Measurements from ENCODE around the gene PPFIBP2.

PPFIBP2 gene

GRCh38 chr11:7622721-7623120, 108.9 kb downstream of the PPFIBP2 start:
- no peak for DNase-seq (ENCODE audit: low read depth in 1 of 2, low spot score in 1 of 2)

GRCh38 chr11:7628660-7629059, 114.9 kb downstream of the PPFIBP2 start:
- DNase-seq (ENCODE audit: low read depth in 1 of 2, low spot score in 1 of 2): no peak

DNA sequence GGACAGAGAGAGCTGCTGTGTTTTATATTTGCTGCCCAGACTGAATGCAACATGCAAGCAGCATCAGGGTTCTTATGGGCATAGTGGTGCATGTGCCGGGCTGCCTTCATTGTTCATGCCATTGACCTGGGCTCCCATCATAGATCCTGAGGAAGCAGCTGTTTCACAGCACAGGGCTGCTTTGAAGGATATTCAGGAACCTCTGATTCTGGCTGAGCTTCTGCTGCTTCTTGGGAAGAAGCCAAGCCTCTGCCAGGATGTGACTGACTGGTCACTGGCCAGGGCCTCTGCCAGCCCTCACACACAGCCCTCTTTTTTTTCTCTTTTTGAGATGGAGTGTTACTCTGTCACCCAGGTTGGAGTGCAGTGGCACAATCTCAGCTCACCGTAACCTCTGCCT, 116.2 kb downstream of the PPFIBP2 start:
- no peak for DNase-seq (ENCODE audit: low read depth in 1 of 2, low spot score in 1 of 2)

DNA sequence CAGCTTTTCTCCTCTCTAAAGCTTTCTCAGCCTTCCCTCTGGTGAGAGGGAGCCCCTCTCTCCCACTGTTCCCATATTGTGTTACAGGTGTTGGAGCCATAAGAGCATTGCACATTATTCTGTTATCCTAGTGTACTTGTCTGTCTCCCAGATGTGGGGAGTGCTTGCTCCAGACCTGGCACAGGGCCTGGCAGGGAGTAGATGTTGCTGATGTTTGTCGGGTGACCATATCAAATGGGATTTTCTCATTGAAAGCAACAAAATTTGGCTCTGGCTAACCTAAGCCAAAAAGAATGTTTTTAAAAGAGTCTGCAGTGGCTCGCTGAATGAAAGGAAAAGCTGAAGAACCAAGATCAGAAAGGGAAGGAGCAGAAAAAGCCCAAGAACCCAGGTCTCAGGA, 118.4 kb downstream of the PPFIBP2 start:
- no peak for DNase-seq (ENCODE audit: low read depth in 1 of 2, low spot score in 1 of 2)

DNA sequence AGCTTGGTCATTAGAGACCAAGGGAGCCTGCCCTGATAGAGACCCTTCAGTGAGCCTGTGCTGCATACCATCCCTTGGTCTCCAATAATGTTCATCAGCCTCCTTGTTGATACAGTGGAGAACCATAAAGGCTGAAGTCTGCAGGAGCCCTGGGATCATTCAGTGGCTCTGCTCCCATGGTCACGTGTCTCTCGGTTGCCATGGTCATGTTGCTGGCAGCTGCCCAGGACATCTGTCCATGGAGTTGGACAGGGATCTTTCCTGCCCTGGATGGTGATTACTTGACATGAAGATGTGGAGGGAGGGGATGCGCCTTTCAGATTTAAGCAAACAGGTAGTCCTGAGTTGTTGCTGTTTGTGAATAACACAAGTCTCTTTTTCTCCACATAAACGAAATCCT, 121.3 kb downstream of the PPFIBP2 start:
- no peak for DNase-seq (ENCODE audit: low read depth in 1 of 2, low spot score in 1 of 2)

GRCh38 chr11:7635708-7636107, 121.9 kb downstream of the PPFIBP2 start:
- DNase-seq (ENCODE audit: low read depth in 1 of 2, low spot score in 1 of 2): no peak

DNA sequence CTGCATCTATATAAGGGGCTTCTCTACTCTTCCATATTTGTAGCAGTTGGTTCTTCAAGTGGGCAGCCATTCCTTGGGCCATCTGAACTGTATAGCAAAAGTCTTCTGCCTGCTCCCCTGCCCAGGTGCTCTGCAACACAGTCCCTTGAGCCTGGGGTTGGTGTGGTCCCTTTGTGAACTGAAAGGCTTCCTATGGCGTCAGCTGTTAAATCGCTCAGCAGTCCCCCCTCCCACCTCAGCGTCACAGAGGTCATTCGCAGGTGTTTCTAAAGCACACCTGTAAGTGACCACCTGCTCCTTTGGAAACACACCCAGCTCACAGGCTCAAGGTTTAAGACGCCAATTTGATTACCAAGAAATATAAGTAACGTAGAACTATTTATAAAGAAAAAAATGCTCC, 122.6 kb downstream of the PPFIBP2 start:
- DNase-seq (ENCODE audit: low read depth in 1 of 2, low spot score in 1 of 2): no peak

DNA sequence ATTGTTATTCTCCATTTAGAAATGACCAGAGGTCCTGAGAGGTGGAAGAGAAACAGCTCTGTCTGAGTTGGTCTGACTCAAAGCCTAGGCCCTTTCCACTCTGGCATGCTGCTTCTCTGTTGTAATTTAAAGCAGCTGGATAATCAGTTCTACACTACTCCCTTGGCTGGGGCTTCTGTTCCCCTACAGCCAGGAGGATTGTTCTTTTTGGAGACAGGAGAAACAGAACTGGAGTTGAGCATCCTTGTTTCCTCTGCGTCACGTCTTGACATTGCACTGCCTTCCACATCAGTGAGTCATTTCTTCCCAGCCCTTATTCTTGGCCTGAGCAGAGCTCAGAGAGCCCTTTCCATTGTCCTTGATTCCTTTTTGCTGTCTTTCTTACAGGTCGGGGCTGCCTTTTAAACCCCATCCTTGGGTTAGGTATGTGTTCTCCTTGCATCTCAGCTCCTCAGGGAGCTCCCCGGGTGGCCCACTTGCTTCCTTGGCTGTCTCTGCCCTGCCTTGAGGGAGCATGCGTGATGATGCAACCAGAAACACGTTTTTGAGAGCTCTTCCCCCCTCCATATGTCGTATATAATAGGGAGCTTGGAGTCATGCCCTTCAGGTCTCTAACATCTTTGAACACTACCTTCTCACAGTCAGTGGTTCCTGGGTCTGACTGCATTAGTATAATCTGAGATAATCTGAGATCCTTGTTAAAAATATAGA, 123.8 kb downstream of the PPFIBP2 start:
- no peak for DNase-seq (ENCODE audit: low read depth in 1 of 2, low spot score in 1 of 2)

GRCh38 chr11:7638710-7639642, 125.2 kb downstream of the PPFIBP2 start:
- no peak for DNase-seq (ENCODE audit: low read depth in 1 of 2, low spot score in 1 of 2)

DNA sequence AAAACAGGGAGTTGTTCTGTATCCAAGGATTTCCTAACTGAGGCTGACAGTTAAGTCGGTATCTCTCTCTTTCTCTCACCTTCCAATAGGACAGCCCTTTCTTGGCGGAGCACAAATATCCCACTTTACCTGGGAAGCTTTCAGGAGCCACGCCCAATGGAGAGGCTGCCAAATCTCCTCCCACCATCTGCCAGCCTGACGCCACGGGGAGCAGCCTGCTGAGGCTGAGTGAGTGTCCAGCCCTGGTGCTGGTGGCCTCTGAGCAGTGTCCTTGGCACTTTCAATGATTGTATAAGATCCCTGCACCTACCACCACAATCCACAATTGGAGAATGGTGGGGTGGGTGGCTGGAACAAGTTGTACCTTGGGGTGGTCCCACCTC, 125.8 kb downstream of the PPFIBP2 start:
- DNase-seq (ENCODE audit: low read depth in 1 of 2, low spot score in 1 of 2): no peak

GRCh38 chr11:7640816-7641215, 127.0 kb downstream of the PPFIBP2 start:
- DNase-seq (ENCODE audit: low read depth in 1 of 2, low spot score in 1 of 2): no peak

- DNase-seq (ENCODE audit: low read depth in 1 of 2, low spot score in 1 of 2): no peak
Measured at GRCh38 chr11:7642747-7643146, 128.9 kb downstream of the PPFIBP2 start.

DNA sequence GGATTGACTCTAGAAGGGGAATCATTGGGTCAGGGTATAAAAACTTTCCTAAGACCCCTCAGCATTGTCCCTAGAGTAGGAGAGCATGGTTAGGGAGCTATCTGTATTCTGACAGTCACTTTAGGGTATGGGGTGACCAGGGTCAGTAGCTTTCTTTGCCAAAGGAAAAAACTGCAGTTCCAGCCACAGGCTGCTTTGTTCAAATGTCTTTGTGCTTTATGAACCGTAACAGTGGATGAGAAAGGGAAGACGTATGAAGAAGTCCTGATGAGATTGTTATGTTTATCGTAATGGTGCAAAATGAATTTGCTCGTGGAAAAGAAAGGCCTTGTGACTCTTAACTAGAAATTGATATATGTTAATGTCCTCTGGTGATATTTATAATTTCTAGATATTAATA, 129.5 kb downstream of the PPFIBP2 start:
- no peak for DNase-seq (ENCODE audit: low read depth in 1 of 2, low spot score in 1 of 2)

DNA sequence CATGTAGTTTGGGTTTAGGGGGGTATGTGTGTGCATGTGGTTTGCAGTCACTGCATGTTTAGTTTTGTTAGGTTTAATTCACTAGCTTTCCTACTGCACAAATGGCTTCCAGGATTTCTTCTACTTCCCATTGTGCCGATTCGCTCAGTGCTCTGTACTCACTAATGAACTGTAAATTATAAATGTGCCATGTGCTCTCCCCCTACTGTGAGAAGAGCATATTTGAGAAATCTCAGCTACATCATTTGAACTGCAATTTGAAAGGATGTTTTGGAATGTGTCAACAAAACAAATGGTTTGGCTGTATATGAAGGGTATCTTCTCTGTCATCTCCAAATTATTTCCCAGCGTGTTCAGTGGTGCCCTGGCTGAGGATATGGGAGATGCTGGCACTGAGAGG, 131.4 kb downstream of the PPFIBP2 start:
- DNase-seq (ENCODE audit: low read depth in 1 of 2, low spot score in 1 of 2): no peak

DNA sequence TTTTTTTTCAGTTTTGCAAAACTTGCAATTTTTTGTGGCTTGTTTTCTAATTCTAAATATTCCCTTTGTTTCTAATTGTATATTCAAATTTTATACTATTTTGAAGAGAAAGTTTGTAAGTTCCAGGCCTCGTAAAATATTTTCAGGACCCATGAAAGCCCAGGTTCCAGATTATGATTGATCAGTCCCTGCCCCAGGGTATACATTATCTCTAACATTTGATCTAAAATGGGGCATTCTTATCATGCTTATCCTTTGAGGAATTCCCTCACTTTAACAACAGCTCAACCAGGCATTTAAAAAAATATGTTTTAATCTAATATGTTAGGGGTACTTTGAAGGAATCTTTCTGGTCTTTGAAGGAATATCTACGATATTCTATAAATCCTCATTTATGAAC, 133.1 kb downstream of the PPFIBP2 start:
- DNase-seq (ENCODE audit: low read depth in 1 of 2, low spot score in 1 of 2): no peak

DNA sequence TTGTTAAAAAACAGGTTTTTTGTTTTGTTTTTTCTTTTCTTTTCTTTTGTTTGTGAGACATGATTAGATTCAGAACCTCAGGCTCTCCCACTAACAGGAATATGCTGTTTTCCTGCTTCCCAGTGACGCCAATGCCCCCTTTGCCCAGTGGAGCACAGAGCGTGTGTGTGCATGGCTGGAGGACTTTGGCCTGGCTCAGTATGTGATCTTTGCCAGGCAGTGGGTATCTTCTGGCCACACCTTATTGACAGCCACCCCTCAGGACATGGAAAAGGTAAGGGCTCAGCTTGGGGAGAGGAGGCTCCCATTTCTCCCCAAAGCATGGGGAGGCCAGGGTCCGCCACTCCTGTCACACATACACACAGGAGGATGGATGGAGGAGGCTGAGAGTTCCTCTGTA, 134.5 kb downstream of the PPFIBP2 start:
- DNase-seq (ENCODE audit: low read depth in 1 of 2, low spot score in 1 of 2): no peak

GRCh38 chr11:7651140-7651551, 137.3 kb downstream of the PPFIBP2 start:
- DNase-seq (ENCODE audit: low read depth in 1 of 2, low spot score in 1 of 2): no peak

- no peak for DNase-seq (ENCODE audit: low read depth in 1 of 2, low spot score in 1 of 2)
Measured at GRCh38 chr11:7651700-7652099, 137.9 kb downstream of the PPFIBP2 start.

- no peak for DNase-seq (ENCODE audit: low read depth in 1 of 2, low spot score in 1 of 2)
Measured at GRCh38 chr11:7654195-7654705, 140.5 kb downstream of the PPFIBP2 start.

- no peak for DNase-seq (ENCODE audit: low read depth in 1 of 2, low spot score in 1 of 2)
Measured at GRCh38 chr11:7655253-7656217, 141.7 kb downstream of the PPFIBP2 start.

GRCh38 chr11:7656704-7657103, 142.9 kb downstream of the PPFIBP2 start:
- no peak for DNase-seq (ENCODE audit: low read depth in 1 of 2, low spot score in 1 of 2)

Data from stimulated activated CD4-positive, alpha-beta T cell treated with anti-CD3 and anti-CD28 coated beads, Interleukin-15, amount 100 ng/mL, for 1 hour (primary cell).